Breast epithelium (tissue), 4 donors: ENCODE data around the gene LPP. TPM values are rescaled to one million over a fixed set of nuclear protein-coding genes. Genes with fewer than 3 reads are reported as not detected.

Source experiments
- DNase-seq, 2 donors: peaks; one replicate each; pipeline ENCODE4 v3.0.0-alpha.2; 2019; ENCODE audit warnings: low spot score in 2 of 2
- H3K27ac ChIP-seq, 2 donors: fragments of 200-600 bp; sonication (generic) in 1 of 2; one replicate each; pipeline ENCODE4 v1.5.1; 2016 to 2019; ENCODE audit warnings: mild to moderate bottlenecking in 1 of 2
- H3K27me3 ChIP-seq, 2 donors: fragments of 200-600 bp; sonication (generic) in 1 of 2; one replicate each; pipeline versions ENCODE4 v1.5.1 to v1.6.0; 2017 to 2019; ENCODE audit warnings: control low read depth in 1 of 2, mild to moderate bottlenecking in 1 of 2
- H3K36me3 ChIP-seq: fragments of 200-600 bp; one replicate; pipeline ENCODE4 v1.5.1; 2019
- H3K4me1 ChIP-seq, 2 donors: fragments of 200-600 bp; sonication (generic); one replicate each; pipeline ENCODE4 v1.5.1; 2016 to 2019; ENCODE audit warnings: control low read depth in 1 of 2
- H3K4me3 ChIP-seq, 3 donors: fragments of 200-600 bp; sonication (generic); 1 replicate in 2 of 3; 2 replicates in 1 of 3; pipeline ENCODE4 v1.5.1; 2016 to 2019; ENCODE audit warnings: mild to moderate bottlenecking in 3 of 3, moderate library complexity in 2 of 3
- H3K9me3 ChIP-seq, 2 donors: fragments of 200-600 bp; sonication (generic) in 1 of 2; one replicate each; pipeline ENCODE4 v1.5.1; 2016 to 2019; ENCODE audit warnings: control low read depth in 1 of 2
- POLR2A ChIP-seq: fragments of 450-650 bp; IDR thresholded peaks from one replicate; pipeline ENCODE4 v1.6.1; 2016; ENCODE audit warnings: antibody characterized with exemption, mild to moderate bottlenecking, moderate library complexity
- POLR2AphosphoS5 ChIP-seq, 3 donors: sonication (generic); formaldehyde crosslinking; IDR thresholded peaks; one replicate each; pipeline ENCODE4 v1.6.1; 2017; ENCODE audit warnings: antibody characterized with exemption in 3 of 3
- intact Hi-C: fragments of 100-400 bp; cut with DNase I; formaldehyde crosslinking; loops from one replicate; pipeline ENCODE4 v1.15.1; 2023; ENCODE audit warnings: low total_unique reads
- total RNA-seq, 3 donors: library from RNA; depleted of rRNA; stranded (reverse); fragments of >200 nt; gene quantifications; one replicate each; pipeline ENCODE4 v1.1.0, GENCODE V29; 2016
- TF ChIP-seq, protein P1 (sequence below), 3 donors: fragments of 450-650 bp; IDR thresholded peaks; one replicate each; pipeline ENCODE4 v1.5.1; 2016 to 2017; ENCODE audit warnings: antibody characterized with exemption in 3 of 3, mild to moderate bottlenecking in 3 of 3, moderate library complexity in 3 of 3

Gene LPP
- total RNA-seq, 3 donors from 2014 or later: 135 to 183 (median 147) TPM

DNA sequence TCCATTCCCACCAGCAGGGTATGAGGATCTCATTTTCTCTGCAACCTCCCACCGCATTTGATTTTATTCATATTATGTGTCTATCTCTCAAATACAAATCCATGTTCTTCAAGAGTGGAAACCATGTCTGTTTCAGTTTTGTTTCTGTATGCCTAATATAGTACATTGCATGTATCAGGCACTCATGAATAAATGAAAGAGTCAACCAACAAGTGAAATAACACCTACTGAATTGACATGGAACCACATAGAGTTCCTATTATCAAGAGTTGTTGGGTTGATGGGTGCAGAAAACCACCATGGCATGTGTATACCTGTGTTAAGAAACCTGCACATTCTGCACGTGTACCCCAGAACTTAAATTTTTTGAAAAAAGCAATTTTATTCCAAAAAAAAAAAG lies 466.8 kb downstream of the LPP start:
- Histone ChIP-seq H3K27ac (no peak overlapping the region), H3K27me3 (no peaks in the 10 kb centered on the region), H3K4me3 (no peak overlapping the region), H3K36me3 (no peaks in the 10 kb centered on the region), H3K9me3 (no peaks in the 10 kb centered on the region), H3K4me1 (no peaks in the 10 kb centered on the region)
- no peak for TF ChIP-seq POLR2AphosphoS5 (IDR thresholded peaks at IDR 0.05)
- TF ChIP-seq, protein P1, sequence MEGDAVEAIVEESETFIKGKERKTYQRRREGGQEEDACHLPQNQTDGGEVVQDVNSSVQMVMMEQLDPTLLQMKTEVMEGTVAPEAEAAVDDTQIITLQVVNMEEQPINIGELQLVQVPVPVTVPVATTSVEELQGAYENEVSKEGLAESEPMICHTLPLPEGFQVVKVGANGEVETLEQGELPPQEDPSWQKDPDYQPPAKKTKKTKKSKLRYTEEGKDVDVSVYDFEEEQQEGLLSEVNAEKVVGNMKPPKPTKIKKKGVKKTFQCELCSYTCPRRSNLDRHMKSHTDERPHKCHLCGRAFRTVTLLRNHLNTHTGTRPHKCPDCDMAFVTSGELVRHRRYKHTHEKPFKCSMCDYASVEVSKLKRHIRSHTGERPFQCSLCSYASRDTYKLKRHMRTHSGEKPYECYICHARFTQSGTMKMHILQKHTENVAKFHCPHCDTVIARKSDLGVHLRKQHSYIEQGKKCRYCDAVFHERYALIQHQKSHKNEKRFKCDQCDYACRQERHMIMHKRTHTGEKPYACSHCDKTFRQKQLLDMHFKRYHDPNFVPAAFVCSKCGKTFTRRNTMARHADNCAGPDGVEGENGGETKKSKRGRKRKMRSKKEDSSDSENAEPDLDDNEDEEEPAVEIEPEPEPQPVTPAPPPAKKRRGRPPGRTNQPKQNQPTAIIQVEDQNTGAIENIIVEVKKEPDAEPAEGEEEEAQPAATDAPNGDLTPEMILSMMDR (IDR thresholded peaks at IDR 0.05): no peak
- no peak for TF ChIP-seq POLR2A
- no peak for DNase-seq
- intact Hi-C loops: no loop called here

DNA sequence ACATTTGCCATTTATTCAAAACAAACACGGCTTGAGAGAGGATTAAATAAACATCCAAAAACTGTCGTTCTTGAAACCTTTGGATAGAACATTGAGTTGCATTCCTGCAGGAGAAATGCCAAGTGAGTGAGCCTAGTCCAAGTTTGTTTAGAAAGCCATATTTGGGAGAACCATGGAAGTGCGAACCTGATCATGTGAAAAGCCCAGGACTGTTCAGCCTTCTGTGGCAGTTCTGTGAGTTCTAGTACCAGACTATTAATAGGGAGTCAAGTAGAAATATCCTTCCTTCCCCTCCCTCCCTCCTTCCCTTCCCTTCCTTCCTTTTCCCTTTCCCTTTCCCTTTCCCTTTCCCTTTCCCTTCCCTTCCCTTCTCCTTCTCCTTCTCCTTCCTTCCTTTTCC lies 470.4 kb downstream of the LPP start:
- Histone ChIP-seq H3K36me3 (no peaks in the 10 kb centered on the region), H3K27me3 (no peaks in the 10 kb centered on the region), H3K27ac (peak overlapping the region; percentile 29 to 54), H3K9me3 (no peaks in the 10 kb centered on the region), H3K4me1 (no peaks in the 10 kb centered on the region), H3K4me3 (no peak overlapping the region)
- TF ChIP-seq, protein P1 (IDR thresholded peaks at IDR 0.05): no peak
- no peak for TF ChIP-seq POLR2A
- TF ChIP-seq POLR2AphosphoS5 (IDR thresholded peaks at IDR 0.05): peak in 1 of 3 donors; percentile 48
- peak in 1 of 2 donors; percentile 39 for DNase-seq
- intact Hi-C loops: no loop called here

DNA sequence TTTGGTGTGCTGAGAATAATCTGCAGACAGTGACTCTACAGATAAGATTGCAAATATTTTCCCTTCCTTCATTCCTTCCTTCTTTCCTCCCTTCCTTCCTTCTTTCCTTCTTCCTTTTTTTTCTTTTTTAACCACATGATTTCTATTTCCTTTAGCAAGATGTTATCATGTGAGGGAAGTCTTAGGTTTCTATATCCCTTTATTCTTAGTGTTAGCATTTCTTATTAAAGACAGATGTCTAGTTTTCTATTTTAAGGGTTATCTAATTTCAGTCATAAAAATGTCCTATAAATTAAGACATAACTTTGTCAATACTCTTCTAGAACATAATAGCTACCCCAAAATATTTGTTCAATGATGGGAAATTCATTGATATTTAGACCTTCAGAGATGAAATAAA lies 470.9 kb downstream of the LPP start:
- Histone ChIP-seq H3K27ac (peak overlapping the region in 1 of 2 donors; percentile 29), H3K36me3 (no peaks in the 10 kb centered on the region), H3K4me3 (no peak overlapping the region), H3K4me1 (no peaks in the 10 kb centered on the region), H3K27me3 (no peaks in the 10 kb centered on the region), H3K9me3 (no peaks in the 10 kb centered on the region)
- TF ChIP-seq, protein P1 (IDR thresholded peaks at IDR 0.05): no peak
- no peak for TF ChIP-seq POLR2A
- TF ChIP-seq POLR2AphosphoS5 (IDR thresholded peaks at IDR 0.05): no peak
- DNase-seq: no peak
- intact Hi-C loops: no loop called here

DNA sequence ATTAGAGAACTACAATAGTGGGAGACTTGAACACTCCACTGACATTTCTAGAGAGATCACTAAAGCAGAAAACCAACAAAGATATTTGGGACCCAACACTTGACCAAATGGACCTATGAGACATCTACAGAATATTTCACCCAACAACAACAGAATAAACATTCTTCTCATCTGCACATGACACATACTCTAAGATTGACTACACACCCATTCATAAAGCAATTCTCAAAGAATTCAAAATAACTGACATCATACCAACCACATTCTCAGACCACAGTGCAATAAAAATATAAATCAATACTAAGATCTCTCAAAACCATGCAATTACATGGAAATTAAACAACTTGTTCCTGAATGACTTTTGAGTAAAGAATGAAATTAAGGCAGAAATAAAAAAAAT lies 473.7 kb downstream of the LPP start:
- H3K4me1 ChIP-seq: no peaks in the 10 kb centered on the region
- intact Hi-C loops: no loop called here
- H3K27ac ChIP-seq: no peak overlapping the region

DNA sequence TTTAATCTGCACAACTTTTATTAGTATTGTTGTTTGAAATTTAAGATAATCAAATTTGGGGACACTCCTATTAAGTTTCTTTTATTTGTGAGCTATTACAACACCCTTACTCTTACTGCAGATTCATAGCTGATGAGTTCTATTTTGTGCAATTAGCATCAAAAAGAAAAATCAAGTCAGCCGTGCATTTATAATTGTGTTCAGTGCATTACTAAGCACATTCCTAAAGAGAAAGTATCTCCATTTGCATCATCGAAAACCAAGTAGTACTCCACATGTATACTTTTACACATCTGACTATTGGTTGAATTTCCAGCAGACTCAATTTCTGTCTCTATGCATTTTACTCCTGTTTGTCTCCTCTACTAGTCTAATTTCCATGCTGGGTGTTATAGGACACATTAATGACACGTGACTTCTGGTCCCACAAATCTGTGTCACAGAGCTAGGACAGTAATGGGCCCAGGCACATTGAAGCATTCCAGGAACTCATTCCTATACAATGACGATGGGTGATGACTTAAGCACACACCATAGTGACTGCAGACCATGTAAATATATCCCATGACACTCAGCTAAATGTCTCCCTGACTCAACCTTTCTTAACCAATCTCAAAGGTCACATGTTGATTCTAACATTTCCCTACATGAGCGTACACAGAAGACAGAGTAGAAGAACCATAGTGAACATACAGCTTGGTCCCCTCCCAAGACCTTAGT lies 477.5 kb downstream of the LPP start:
- H3K27ac ChIP-seq: no peak overlapping the region
- H3K9me3 ChIP-seq: no peaks in the 10 kb centered on the region
- H3K27me3 ChIP-seq: no peaks in the 10 kb centered on the region
- no peaks in the 10 kb centered on the region for H3K4me1 ChIP-seq
- TF ChIP-seq POLR2A (no peak), POLR2AphosphoS5 (IDR thresholded peaks at IDR 0.05) (no peak)
- TF ChIP-seq, protein P1 (IDR thresholded peaks at IDR 0.05): no peak
- intact Hi-C loops: no loop called here
- DNase-seq: no peak
- no peaks in the 10 kb centered on the region for H3K36me3 ChIP-seq
- H3K4me3 ChIP-seq: no peak overlapping the region

More for the DNA sequence above, 473.7 kb downstream of the LPP start:
- no peaks in the 10 kb centered on the region for H3K36me3 ChIP-seq
- DNase-seq: no peak
- no peaks in the 10 kb centered on the region for H3K9me3 ChIP-seq
- no peak overlapping the region for H3K4me3 ChIP-seq
- no peak for TF ChIP-seq POLR2AphosphoS5 (IDR thresholded peaks at IDR 0.05)
- no peaks in the 10 kb centered on the region for H3K27me3 ChIP-seq
